Activated T-cell treated with anti-CD3 and anti-CD28 coated beads, Interleukin-2, amount 50 U/mL, for 1 hour (primary cell): ENCODE data around the gene MAML3.

Source experiments
- DNase-seq: peaks from one replicate; pipeline ENCODE4 v3.0.0-alpha.2; 2020

Gene MAML3

GRCh38 chr4:139889264-139889663, 264.7 kb downstream of the MAML3 start:
- no peak for DNase-seq

DNA sequence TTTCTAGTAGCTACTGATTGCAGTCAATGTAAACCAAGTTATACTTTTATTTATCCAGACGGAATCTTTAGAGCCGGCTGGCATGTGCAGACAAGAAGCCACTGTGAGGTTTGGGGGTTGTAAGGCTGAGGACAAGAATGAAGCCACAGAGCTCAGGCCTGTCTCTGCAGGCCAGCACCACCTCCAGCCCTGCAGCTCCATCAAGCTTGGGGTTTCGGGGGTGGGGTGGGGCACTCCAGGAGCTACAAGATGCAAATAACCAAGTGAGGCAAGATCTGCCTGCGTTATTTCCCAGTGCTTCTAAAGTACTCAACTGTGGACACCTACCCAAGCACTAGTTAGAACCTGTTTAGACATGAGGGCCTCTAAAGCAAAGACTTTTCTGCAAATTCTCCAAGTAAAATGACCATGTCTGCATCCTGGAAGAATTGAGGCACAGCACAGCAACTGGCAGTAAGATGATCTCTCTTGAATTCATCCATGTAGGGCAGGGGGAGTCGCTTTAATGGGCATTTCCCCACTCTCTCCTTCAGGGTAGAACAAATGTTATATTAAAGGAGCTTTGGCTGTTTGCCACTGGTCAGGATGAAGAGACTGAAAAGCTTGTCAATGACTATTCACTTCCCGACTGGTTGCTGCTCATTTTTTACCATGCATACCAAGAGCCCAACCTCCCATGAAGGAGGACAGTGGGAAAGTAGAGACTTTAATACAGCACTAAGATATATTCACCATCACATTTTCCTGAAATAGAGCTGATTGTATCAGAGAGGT, 265.8 kb downstream of the MAML3 start:
- no peak for DNase-seq

DNA sequence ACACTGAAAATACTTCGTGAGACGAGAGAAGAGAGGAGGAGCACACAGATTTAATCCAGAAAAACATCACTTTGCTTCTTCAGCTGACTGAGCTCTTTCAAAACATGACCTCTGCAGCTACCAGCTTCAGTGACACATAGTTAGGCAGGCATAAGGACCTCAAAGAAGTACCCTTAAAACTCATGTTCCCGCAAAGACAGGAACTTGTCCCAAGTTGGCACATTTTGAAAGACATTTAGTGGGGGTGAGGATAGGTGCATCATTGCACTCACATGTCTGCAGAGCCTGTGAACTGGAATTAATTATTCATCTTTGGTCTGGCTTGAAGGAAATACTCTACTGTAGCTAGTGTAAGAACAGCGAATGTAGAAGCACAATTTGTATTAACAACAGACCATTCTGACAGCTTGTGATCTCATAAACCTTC, 266.6 kb downstream of the MAML3 start:
- DNase-seq: no peak

GRCh38 chr4:139886798-139887197, 267.2 kb downstream of the MAML3 start:
- DNase-seq: no peak

DNA sequence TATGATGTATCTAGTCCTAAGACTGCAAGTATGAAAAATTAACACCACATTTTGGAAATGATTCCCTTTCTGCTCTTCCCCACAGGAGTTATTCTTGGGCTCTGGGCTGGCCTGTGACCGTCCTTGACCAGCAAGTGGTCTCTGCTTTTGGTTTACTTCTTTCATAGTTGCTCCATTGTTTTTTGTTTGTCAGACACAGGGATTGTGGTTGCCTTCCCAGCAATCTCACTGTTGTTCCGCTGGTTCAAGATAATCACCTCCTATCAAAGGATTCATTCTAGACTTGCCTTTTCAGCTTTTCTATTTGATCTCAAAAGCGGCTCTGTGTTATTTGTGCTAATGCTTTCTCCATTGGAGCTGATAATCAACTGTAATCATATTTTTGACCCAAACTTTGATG, 269.5 kb downstream of the MAML3 start:
- no peak for DNase-seq

DNA sequence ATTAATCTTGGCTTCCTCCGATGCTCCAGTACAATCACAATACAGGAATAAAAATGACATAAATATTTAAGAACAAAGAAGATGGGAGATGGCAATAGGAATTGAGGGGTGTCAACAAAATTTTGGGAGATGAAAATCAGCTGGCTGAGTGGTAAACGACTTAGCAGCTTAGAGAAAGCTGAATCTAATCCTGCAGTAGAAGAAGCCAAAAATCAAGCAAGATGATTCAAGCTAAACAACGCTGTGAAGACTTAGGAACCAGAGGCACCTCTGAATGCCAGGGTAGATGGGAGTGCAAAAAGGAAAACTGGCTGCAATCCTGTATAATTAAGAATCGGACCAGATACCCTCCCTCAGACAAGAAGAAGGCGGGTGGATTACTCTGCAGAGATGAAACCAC, 273.1 kb downstream of the MAML3 start:
- no peak for DNase-seq

DNA sequence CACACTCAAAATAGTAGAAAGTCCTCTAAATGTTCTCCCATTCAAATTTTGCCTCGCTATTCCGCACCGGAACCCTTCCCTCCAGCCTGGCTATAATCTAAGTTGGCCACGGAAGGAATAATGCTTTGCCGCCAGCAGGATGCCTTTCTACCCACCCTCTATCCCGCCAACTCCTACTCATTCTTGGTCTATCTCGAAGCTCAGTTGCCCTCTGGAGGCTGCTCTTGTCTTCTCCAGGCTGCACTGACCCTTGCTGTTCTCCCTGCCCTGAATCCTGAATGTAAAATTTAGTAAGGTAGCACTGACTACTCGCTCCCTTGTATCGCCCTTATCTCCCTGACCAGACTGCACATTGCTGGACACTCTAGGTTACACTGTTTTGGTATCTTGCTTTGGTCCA, 275.9 kb downstream of the MAML3 start:
- no peak for DNase-seq

- DNase-seq: no peak
Observed at GRCh38 chr4:139876337-139876941, 277.5 kb downstream of the MAML3 start.

DNA sequence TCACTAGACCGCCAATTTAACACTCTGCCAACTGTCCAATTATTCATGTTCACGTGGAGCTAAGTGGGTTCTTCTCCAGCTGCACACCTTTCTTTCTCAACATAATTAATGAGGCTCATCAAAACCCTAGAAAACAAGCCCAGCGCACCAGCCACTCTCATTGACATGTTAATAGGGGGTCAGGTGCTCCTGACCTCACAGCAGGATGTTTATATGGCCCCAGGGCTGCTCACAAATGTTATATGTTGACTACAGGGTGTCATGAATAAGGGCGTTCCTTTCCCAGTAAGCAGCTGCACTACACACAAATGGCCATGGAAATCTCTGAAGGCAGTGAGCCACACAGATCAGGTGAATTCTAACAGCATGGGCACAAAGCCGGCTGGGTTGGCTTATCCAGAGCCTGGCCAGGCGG, 278.6 kb downstream of the MAML3 start:
- no peak for DNase-seq

GRCh38 chr4:139873111-139873860, 280.7 kb downstream of the MAML3 start:
- DNase-seq: no peak

DNA sequence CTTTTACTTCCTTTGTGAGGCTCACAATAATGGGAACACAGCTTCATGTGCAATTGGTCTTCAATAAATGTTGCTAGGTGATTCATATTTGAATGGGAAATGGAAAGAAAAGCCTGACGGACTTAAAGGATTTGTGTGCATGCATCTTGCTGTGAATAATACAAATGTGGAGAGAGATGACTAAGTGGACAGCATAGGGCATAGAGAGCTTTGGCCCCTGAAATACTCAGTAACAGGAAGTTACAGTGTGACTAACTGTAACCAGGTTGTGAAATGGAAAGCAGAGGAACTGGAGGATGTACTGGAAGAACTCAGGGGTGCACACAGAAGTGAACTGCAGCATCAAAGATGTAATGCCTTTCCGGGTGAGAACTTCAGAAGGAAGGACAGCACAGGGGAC, 281.7 kb downstream of the MAML3 start:
- DNase-seq: no peak

DNA sequence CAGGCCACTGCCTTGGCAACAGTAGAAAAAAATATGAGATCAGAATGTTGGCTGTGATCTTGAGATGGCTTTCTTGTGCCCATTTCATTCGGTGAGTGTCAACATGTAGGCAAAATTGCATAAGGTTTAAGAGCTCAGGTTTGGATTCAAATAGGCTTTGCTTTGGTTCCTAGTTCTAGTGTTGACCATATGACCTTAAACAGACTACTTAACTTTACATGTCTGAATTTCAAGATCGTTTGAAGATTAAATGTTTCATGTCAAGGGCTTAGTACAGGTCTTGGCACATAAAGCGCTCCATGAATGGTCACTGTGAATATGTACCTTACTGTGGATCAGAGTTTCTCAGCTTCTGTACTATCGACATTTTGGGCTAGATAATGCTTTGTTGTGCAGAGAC, 284.2 kb downstream of the MAML3 start:
- no peak for DNase-seq

- no peak for DNase-seq
Observed at GRCh38 chr4:139866276-139866962, 287.6 kb downstream of the MAML3 start.

GRCh38 chr4:139865537-139865936, 288.4 kb downstream of the MAML3 start:
- DNase-seq: no peak

- DNase-seq: no peak
Observed at GRCh38 chr4:139863531-139863930, 290.5 kb downstream of the MAML3 start.

- DNase-seq: no peak
Observed at GRCh38 chr4:139861471-139861870, 292.5 kb downstream of the MAML3 start.

GRCh38 chr4:139860435-139861024, 293.5 kb downstream of the MAML3 start:
- DNase-seq: no peak

DNA sequence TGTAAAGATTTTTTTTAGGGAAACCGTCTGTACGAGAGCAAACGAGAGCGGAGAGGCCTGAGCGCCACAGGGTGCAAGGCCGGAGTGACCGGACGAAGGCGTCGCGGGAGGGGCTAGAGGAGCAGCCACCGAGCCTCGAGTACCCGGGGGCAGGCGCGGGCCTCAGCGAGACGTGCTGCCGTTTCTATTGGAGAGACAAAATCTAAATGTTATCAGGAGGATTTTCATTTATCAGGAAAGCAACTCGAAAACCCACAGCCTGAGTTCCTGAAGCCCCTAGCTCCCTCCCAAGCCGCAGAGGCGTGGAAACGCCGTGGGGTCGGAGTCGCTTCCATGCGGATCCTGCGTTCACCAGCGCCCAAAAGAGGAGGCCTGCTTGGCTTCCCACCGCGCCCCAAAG, 294.1 kb downstream of the MAML3 start:
- DNase-seq: no peak

GRCh38 chr4:139858436-139859205, 295.4 kb downstream of the MAML3 start:
- DNase-seq: no peak

DNA sequence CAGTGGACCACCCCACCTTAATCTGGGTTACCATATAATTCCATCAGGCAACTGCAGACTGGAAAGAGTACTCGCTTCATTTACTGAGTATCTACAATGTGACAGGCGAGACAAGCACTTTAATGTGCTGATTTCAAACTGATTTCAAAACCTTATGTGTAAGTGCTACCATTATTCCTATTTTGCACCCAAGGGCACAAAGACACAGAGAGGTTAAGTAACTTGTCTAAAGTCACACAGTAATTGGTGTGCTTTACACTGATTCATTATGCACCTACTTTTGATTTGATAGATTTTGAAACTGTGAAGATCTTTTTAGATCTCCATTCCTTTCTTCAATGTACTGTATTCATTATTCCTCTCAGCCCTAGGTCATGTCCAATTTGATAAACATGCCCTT, 296.0 kb downstream of the MAML3 start:
- no peak for DNase-seq

DNA sequence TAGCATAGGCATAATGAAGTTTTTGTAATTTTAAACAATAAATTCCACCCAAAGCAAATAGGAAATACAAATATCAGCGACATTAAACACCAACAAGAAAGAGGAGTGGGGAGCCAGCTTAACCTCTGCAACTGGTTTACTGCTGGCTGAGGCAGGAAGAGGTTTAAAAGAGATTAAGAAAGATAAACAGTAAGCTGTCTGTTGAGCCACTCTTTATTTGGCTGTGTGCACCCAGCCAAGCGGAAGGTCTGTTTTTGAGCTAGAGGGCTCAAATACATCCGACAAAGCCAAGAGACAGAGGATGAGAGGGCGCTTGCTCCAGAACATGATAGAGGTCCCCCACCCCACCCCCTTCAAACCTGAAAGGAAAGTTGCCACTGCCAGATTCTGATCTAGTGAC, 297.0 kb downstream of the MAML3 start:
- DNase-seq: no peak
